Pancreas (tissue), 10 donors: ENCODE data around the gene PARD3. TPM values are rescaled to one million over a fixed set of nuclear protein-coding genes. Genes with fewer than 3 reads are reported as not detected.
"Not testable (repeated sequence)": the region's sequence is repeated elsewhere in the genome, so short reads cannot be mapped to it uniquely, and the experiment has no call there.

Source experiments
- ATAC-seq, 4 donors: fragments of 200-7000 bp; cut with Tn5 transposase; one replicate each; pipeline versions ENCODE4 v1.8.0 to v1.9.1; 2020; ENCODE audit warnings: mild to moderate bottlenecking in 4 of 4, moderate library complexity in 4 of 4
- DNase-seq, 6 donors: peaks; one replicate each; pipeline ENCODE4 v3.0.0-alpha.2; 2020
- FAIRE-seq: peaks from 2 replicates; lab custom pipeline; 2012; peaks lifted over from hg19 to GRCh38; lab: Jason Lieb, UNC
- H3K27ac ChIP-seq, 4 donors: fragments of 200-600 bp; sonication (generic); 1 replicate in 3 of 4; 2 replicates in 1 of 4; pipeline versions ENCODE4 v1.5.0 to v1.8.0; 2020
- H3K27me3 ChIP-seq, 4 donors: fragments of 200-600 bp; one replicate each; pipeline ENCODE4 v1.8.0; 2021
- H3K36me3 ChIP-seq, 3 donors: fragments of 200-600 bp; sonication (generic) in 1 of 3; one replicate each; pipeline versions ENCODE4 v1.5.0 to v1.8.0; 2020 to 2021
- H3K4me1 ChIP-seq, 3 donors: fragments of 200-600 bp; one replicate each; pipeline ENCODE4 v1.8.0; 2021
- H3K4me3 ChIP-seq, 4 donors: fragments of 200-600 bp; sonication (generic) in 2 of 4; one replicate each; pipeline versions ENCODE4 v1.5.0 to v1.8.0; 2020 to 2021
- H3K9me3 ChIP-seq, 4 donors: fragments of 200-600 bp; one replicate each; pipeline ENCODE4 v1.8.0; 2021
- CTCF ChIP-seq, 4 donors: fragments of 200-600 bp; sonication (generic) in 3 of 4; IDR thresholded peaks; one replicate each; pipeline versions ENCODE4 v1.5.0 to v1.8.0; 2021; ENCODE audit warnings: antibody characterized with exemption in 4 of 4
- WGBS, 2 donors: extraction: QIAGEN DNeasy Blood & Tissue Kit; methylation state at CpG; one replicate each; pipeline ENCODE4 v1.1.7; 2013; 5-methylcytosine and 5-hydroxymethylcytosine counted together
- intact Hi-C, 3 donors: fragments of 100-400 bp; cut with DNase I; formaldehyde crosslinking; loops; one replicate each; pipeline versions ENCODE4 v1.11.1 to v1.14.2; 2022
- polyA plus RNA-seq, 2 donors: library from polyadenylated mRNA; stranded (reverse); fragments of 200-250 nt; gene quantifications; one replicate each; pipeline ENCODE4 v1.2.3, GENCODE V29; 2013
- total RNA-seq, 6 donors: library from RNA; stranded (reverse); fragmentation: NEBNext Ultra II Directional in 4 of 6; extraction: Animal tissue kit (Norgen Biotek cat#: 25700) in 4 of 6; gene quantifications; one replicate each; pipeline versions ENCODE4 v1.2.1 to v1.2.4, GENCODE V29; 2021 to 2023
- donor health status: healthy with polysubstance abuse.
- donor health status: DM: no; HTN: no; CAD: no; lungs with moderate emphysema.
- donor health status: DM: no; HTN: no; CAD: no.
- donor health status: control.
- donor health status: control.
- donor health status: Bipolar disorder and iron deficiency.
- donor health status: DM: yes; HTN: yes; CAD: no.
- donor health status: DM: no; HTN: no; CAD: no.
- donor health status: DM: no; HTN: no; CAD: no.
- donor health status: DM: yes; HTN: yes; CAD: no.

Gene PARD3
- total and polyA plus RNA-seq, 8 donors: 12.8 to 32.3 (median 23.4) TPM

GRCh38 chr10:34797155-34797554 lies 17.9 kb downstream of the PARD3 start:
- ATAC-seq (no peak), DNase-seq (no peak), FAIRE-seq (no peak)
- no peak overlapping the region for H3K27ac ChIP-seq
- 82 to 85% methylated on average over 6 of the region's 6 CpGs for WGBS, 2 donors
- H3K9me3 ChIP-seq: no peaks in the 10 kb centered on the region
- peaks cover 7 to 8% (median 7%) of the 10 kb centered on the region in 3 donors for H3K4me1 ChIP-seq
- no peaks in the 10 kb centered on the region for H3K27me3 ChIP-seq
- H3K4me3 ChIP-seq: no peak overlapping the region
- intact Hi-C loops: no loop called here
- no peak for TF ChIP-seq CTCF (IDR thresholded peaks at IDR 0.05)
- H3K36me3 ChIP-seq: no peaks in the 10 kb centered on the region

GRCh38 chr10:34796133-34796532 lies 19.0 kb downstream of the PARD3 start:
- H3K9me3 ChIP-seq: no peaks in the 10 kb centered on the region
- no peaks in the 10 kb centered on the region for H3K27me3 ChIP-seq
- FAIRE-seq: no peak
- TF ChIP-seq CTCF (IDR thresholded peaks at IDR 0.05): no peak
- 35 to 42% methylated on average over 1 of the region's 1 CpG for WGBS, 2 donors
- H3K36me3 ChIP-seq: no peaks in the 10 kb centered on the region
- H3K4me3 ChIP-seq: no peak overlapping the region
- intact Hi-C loops: no loop called here
- no peak overlapping the region for H3K27ac ChIP-seq
- H3K4me1 ChIP-seq: peaks cover 7 to 8% (median 7%) of the 10 kb centered on the region in 3 donors
- ATAC-seq: no peak
- no peak for DNase-seq

- intact Hi-C loops: no loop called here
- peaks cover 7 to 14% (median 11%) of the 10 kb centered on the region in 3 donors for H3K4me1 ChIP-seq
Observed at GRCh38 chr10:34795334-34795733, 19.8 kb downstream of the PARD3 start.

GRCh38 chr10:34794835-34795234 lies 20.3 kb downstream of the PARD3 start:
- intact Hi-C loops: no loop called here

More at GRCh38 chr10:34795334-34795733, 19.8 kb downstream of the PARD3 start:
- Histone ChIP-seq H3K27ac (no peak overlapping the region), H3K4me3 (no peak overlapping the region), H3K36me3 (no peaks in the 10 kb centered on the region), H3K27me3 (no peaks in the 10 kb centered on the region), H3K9me3 (no peaks in the 10 kb centered on the region)
- DNase-seq (no peak), ATAC-seq (no peak), FAIRE-seq (no peak)
- no peak for TF ChIP-seq CTCF (IDR thresholded peaks at IDR 0.05)
- WGBS, 2 donors: 96 to 98% methylated on average over 6 of the region's 6 CpGs

GRCh38 chr10:34793581-34793980 lies 21.5 kb downstream of the PARD3 start:
- H3K4me3 ChIP-seq, H3K27ac ChIP-seq, H3K9me3 ChIP-seq, DNase-seq, FAIRE-seq, ATAC-seq, H3K36me3 ChIP-seq, H3K27me3 ChIP-seq, intact Hi-C loops: not testable (repeated sequence)
- H3K4me1 ChIP-seq: peaks cover 22 to 31% (median 29%) of the 10 kb centered on the region in 3 donors
- 89 to 98% methylated on average over 5 of the region's 5 CpGs for WGBS, 2 donors

More at GRCh38 chr10:34794835-34795234, 20.3 kb downstream of the PARD3 start:
- WGBS, 2 donors: 64 to 74% methylated on average over 4 of the region's 4 CpGs
- DNase-seq (no peak), FAIRE-seq (no peak), ATAC-seq (peak in 2 of 4 donors; percentile 8 to 20)
- Histone ChIP-seq H3K27me3 (no peaks in the 10 kb centered on the region), H3K36me3 (no peaks in the 10 kb centered on the region), H3K27ac (no peak overlapping the region), H3K4me1 (peaks cover 11 to 19% (median 16%) of the 10 kb centered on the region in 3 donors), H3K4me3 (no peak overlapping the region), H3K9me3 (no peaks in the 10 kb centered on the region)
- TF ChIP-seq CTCF (IDR thresholded peaks at IDR 0.05): no peak
